ENCODE measurements around the gene KCNG2. TPM values are rescaled to one million over a fixed set of nuclear protein-coding genes. Genes with fewer than 3 reads are reported as not detected.

The KCNG2 gene
- total RNA-seq, 1 experiment from 2014 or later, result not detected

- TF ChIP-seq, protein P1, sequence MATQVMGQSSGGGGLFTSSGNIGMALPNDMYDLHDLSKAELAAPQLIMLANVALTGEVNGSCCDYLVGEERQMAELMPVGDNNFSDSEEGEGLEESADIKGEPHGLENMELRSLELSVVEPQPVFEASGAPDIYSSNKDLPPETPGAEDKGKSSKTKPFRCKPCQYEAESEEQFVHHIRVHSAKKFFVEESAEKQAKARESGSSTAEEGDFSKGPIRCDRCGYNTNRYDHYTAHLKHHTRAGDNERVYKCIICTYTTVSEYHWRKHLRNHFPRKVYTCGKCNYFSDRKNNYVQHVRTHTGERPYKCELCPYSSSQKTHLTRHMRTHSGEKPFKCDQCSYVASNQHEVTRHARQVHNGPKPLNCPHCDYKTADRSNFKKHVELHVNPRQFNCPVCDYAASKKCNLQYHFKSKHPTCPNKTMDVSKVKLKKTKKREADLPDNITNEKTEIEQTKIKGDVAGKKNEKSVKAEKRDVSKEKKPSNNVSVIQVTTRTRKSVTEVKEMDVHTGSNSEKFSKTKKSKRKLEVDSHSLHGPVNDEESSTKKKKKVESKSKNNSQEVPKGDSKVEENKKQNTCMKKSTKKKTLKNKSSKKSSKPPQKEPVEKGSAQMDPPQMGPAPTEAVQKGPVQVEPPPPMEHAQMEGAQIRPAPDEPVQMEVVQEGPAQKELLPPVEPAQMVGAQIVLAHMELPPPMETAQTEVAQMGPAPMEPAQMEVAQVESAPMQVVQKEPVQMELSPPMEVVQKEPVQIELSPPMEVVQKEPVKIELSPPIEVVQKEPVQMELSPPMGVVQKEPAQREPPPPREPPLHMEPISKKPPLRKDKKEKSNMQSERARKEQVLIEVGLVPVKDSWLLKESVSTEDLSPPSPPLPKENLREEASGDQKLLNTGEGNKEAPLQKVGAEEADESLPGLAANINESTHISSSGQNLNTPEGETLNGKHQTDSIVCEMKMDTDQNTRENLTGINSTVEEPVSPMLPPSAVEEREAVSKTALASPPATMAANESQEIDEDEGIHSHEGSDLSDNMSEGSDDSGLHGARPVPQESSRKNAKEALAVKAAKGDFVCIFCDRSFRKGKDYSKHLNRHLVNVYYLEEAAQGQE (IDR thresholded peaks at IDR 0.05; ENCODE audit: low read depth), result no peak
- TF ChIP-seq, protein P2, sequence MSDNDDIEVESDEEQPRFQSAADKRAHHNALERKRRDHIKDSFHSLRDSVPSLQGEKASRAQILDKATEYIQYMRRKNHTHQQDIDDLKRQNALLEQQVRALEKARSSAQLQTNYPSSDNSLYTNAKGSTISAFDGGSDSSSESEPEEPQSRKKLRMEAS (IDR thresholded peaks at IDR 0.05), result no peak
- TF ChIP-seq SRF (IDR thresholded peaks at IDR 0.05; ENCODE audit: low read depth), result no peak
- TF ChIP-seq ELF1 (IDR thresholded peaks at IDR 0.05; ENCODE audit: borderline replicate concordance, low read depth), result no peak
- no peak for TF ChIP-seq SP1 (IDR thresholded peaks at IDR 0.05; ENCODE audit: low read depth)
- TF ChIP-seq, protein P3, sequence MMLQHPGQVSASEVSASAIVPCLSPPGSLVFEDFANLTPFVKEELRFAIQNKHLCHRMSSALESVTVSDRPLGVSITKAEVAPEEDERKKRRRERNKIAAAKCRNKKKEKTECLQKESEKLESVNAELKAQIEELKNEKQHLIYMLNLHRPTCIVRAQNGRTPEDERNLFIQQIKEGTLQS (IDR thresholded peaks at IDR 0.05), result no peak
These were observed 87.4 kb downstream of the KCNG2 start (continued) for GRCh38 chr18:79884963-79885728.

GRCh38 chr18:79887181-79888000, 89.7 kb downstream of the KCNG2 start:
- ChIA-PET POLR2A (no interaction called here), CTCF (no interaction called here), RAD21 (ENCODE audit: low non-redundant PET in 1 of 2, low total read pairs in 2 of 2, uncharacterized antibody in 2 of 2, unreplicated experiment in 2 of 2) (no interaction called here)
- Histone ChIP-seq H3K36me3 (ENCODE audit: control insufficient read depth in 1 of 2, insufficient read depth in 2 of 2, low read length in 2 of 2) (no peaks in the 10 kb centered on the region), H3K27me3 (ENCODE audit: insufficient read depth, low read length) (no peaks in the 10 kb centered on the region), H4K20me1 (ENCODE audit: insufficient read depth) (no peaks in the 10 kb centered on the region), H3K27ac (ENCODE audit: low read depth, low read length) (no peak overlapping the region), H3K9ac (ENCODE audit: low read length) (no peak overlapping the region), H3K79me2 (ENCODE audit: insufficient read depth, low read length) (no peaks in the 10 kb centered on the region), H3K4me3 (replicated peaks in 1 of 2; ENCODE audit: low read depth in 1 of 2, low read length in 2 of 2) (no peak overlapping the region), H3K9me3 (ENCODE audit: control insufficient read depth in 1 of 2, insufficient read depth in 1 of 2, low read depth in 1 of 2, low read length in 2 of 2) (no peaks in the 10 kb centered on the region), H3K9me2 (ENCODE audit: insufficient read depth) (no peaks in the 10 kb centered on the region), H2AFZ (ENCODE audit: low read depth, low read length, poor library complexity, severe bottlenecking) (no peak overlapping the region), H3K4me1 (ENCODE audit: control insufficient read depth in 1 of 2, insufficient read depth in 2 of 2, low read length in 2 of 2) (no peaks in the 10 kb centered on the region), H3K4me2 (ENCODE audit: low read length) (no peak overlapping the region)
- DNase-seq (ENCODE audit: low read depth, low spot score) (no peak), ATAC-seq (no peak)
- intact Hi-C loops (cut with micrococcal nuclease), result no loop called here
- no TSS peak for BruUV-seq (replicated peaks)
- TF ChIP-seq FOSL1 (IDR thresholded peaks at IDR 0.05; ENCODE audit: low read depth) (no peak), SRF (IDR thresholded peaks at IDR 0.05; ENCODE audit: low read depth) (no peak), CEBPB (IDR thresholded peaks at IDR 0.05; ENCODE audit: low read depth) (no peak), POLR2A (IDR thresholded peaks at IDR 0.05; ENCODE audit: borderline replicate concordance, extremely low read depth, insufficient read depth, insufficient read length) (no peak), SIN3A (IDR thresholded peaks at IDR 0.05; ENCODE audit: low read depth) (no peak)
- TF ChIP-seq, protein P2 (IDR thresholded peaks at IDR 0.05), result no peak
- TF ChIP-seq, protein P4, sequence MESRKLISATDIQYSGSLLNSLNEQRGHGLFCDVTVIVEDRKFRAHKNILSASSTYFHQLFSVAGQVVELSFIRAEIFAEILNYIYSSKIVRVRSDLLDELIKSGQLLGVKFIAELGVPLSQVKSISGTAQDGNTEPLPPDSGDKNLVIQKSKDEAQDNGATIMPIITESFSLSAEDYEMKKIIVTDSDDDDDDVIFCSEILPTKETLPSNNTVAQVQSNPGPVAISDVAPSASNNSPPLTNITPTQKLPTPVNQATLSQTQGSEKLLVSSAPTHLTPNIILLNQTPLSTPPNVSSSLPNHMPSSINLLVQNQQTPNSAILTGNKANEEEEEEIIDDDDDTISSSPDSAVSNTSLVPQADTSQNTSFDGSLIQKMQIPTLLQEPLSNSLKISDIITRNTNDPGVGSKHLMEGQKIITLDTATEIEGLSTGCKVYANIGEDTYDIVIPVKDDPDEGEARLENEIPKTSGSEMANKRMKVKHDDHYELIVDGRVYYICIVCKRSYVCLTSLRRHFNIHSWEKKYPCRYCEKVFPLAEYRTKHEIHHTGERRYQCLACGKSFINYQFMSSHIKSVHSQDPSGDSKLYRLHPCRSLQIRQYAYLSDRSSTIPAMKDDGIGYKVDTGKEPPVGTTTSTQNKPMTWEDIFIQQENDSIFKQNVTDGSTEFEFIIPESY (IDR thresholded peaks at IDR 0.05; ENCODE audit: extremely low read depth, insufficient replicate concordance, low read length), result no peak
- TF ChIP-seq, protein P1 (IDR thresholded peaks at IDR 0.05; ENCODE audit: low read depth), result no peak
- TF ChIP-seq, protein P3 (IDR thresholded peaks at IDR 0.05), result no peak

Measured in HCT116 (cell line).